HCT116 (cell line): ENCODE results near the gene ADAMTS16. TPM values are rescaled to one million over a fixed set of nuclear protein-coding genes. Genes with fewer than 3 reads are reported as not detected.

Experiments
- ATAC-seq: fragments of 200-7000 bp; cut with Tn5 transposase; 2 replicates; pipeline ENCODE4 v1.9.1; 2020; ENCODE audit warnings: mild to moderate bottlenecking, moderate library complexity
- BruUV-seq: library from RNA; stranded (reverse); fragments of 400-500 nt; replicated peaks from 2 replicates; lab custom pipeline; 2021; lab: Mats Ljungman, UMichigan
- CTCF ChIA-PET: fragments of 300-600 bp; sonication (Branson Sonifier 250); formaldehyde crosslinking; loops from one replicate; lab custom pipeline; 2021; ENCODE audit warnings: antibody characterized with exemption; lab: Charles Lee
- POLR2A ChIA-PET: fragments of 300-600, 350-600 bp; sonication (Branson Sonifier 250); formaldehyde crosslinking; loops from one replicate; lab custom pipeline; 2021; ENCODE audit warnings: antibody characterized with exemption; lab: Charles Lee
- RAD21 ChIA-PET, 2 experiments: fragments of 300-600 bp; sonication (Branson Sonifier 250); formaldehyde crosslinking; loops; one replicate each; lab custom pipeline; 2023; ENCODE audit warnings: low total read pairs in 2 of 2; ENCODE audit not compliant: uncharacterized antibody in 2 of 2, unreplicated experiment in 2 of 2, low non-redundant PET in 1 of 2; lab: Charles Lee
- DNase-seq: peaks from one replicate; pipeline ENCODE4 v3.0.0-alpha.2; 2010; ENCODE audit warnings: low read depth, low spot score
- H2AFZ ChIP-seq: fragments of 200-600 bp; shearing (Covaris generic), sonication (generic); 2 replicates; pipeline ENCODE4 v1.6.1; 2017; ENCODE audit warnings: low read depth, mixed run types, mixed read lengths, antibody characterized with exemption, low read length; ENCODE audit not compliant: poor library complexity, severe bottlenecking
- H3K27ac ChIP-seq: 2 replicates; pipeline ENCODE4 v1.5.1; 2012; ENCODE audit warnings: low read depth, low read length
- H3K27me3 ChIP-seq: fragments of 200-600 bp; sonication (generic); 2 replicates; pipeline ENCODE4 v1.6.1; 2016; ENCODE audit warnings: mixed run types, low read length, mixed read lengths; ENCODE audit not compliant: insufficient read depth
- H3K36me3 ChIP-seq, 2 experiments: fragments of 200-500 bp in 1 of 2; fragments of 200-600 bp in 1 of 2; sonication (Bioruptor generic) in 1 of 2; sonication (generic) in 1 of 2; 2 replicates each; pipeline versions ENCODE4 v1.5.1 to v1.6.1; 2014 to 2016; ENCODE audit warnings: low read length in 2 of 2, inconsistent platforms in 1 of 2, mixed read lengths in 1 of 2, mixed run types in 1 of 2; ENCODE audit not compliant: insufficient read depth in 2 of 2, control insufficient read depth in 1 of 2
- H3K4me1 ChIP-seq, 2 experiments: fragments of 200-600 bp in 1 of 2; sonication (generic) in 1 of 2; 2 replicates each; pipeline versions ENCODE4 v1.5.1 to v1.6.1; 2012 to 2017; ENCODE audit warnings: low read length in 2 of 2, inconsistent platforms in 1 of 2, mild to moderate bottlenecking in 1 of 2, mixed read lengths in 1 of 2, mixed run types in 1 of 2, moderate library complexity in 1 of 2; ENCODE audit not compliant: insufficient read depth in 2 of 2, control insufficient read depth in 1 of 2
- H3K4me2 ChIP-seq: fragments of 200-600 bp; sonication (generic); 2 replicates; pipeline ENCODE4 v1.6.1; 2017; ENCODE audit warnings: mixed run types, low read length, mixed read lengths
- H3K4me3 ChIP-seq, 2 experiments: fragments of 200-600 bp in 1 of 2; sonication (generic) in 1 of 2; replicated peaks in 1 of 2; 2 replicates each; pipeline ENCODE4 v1.5.1; 2011 to 2016; ENCODE audit warnings: low read length in 2 of 2, control low read depth in 1 of 2, low read depth in 1 of 2, mild to moderate bottlenecking in 1 of 2, mixed read lengths in 1 of 2, mixed run types in 1 of 2
- H3K79me2 ChIP-seq: fragments of 200-600 bp; sonication (generic); 2 replicates; pipeline ENCODE4 v1.6.1; 2017; ENCODE audit warnings: mild to moderate bottlenecking, mixed run types, low read length, moderate library complexity, mixed read lengths; ENCODE audit not compliant: insufficient read depth
- H3K9ac ChIP-seq: fragments of 200-600 bp; sonication (generic); 2 replicates; pipeline ENCODE4 v1.6.1; 2016; ENCODE audit warnings: low read length, mixed read lengths
- H3K9me2 ChIP-seq: fragments of 200-600 bp; sonication (generic), shearing (Covaris generic); 2 replicates; pipeline ENCODE4 v1.6.1; 2017; ENCODE audit warnings: mixed run types, mild to moderate bottlenecking, moderate library complexity; ENCODE audit not compliant: insufficient read depth
- H3K9me3 ChIP-seq, 2 experiments: fragments of 200-500 bp in 1 of 2; fragments of 200-600 bp in 1 of 2; sonication (Bioruptor generic) in 1 of 2; sonication (generic) in 1 of 2; 2 replicates each; pipeline ENCODE4 v1.6.1; 2014 to 2017; ENCODE audit warnings: low read length in 2 of 2, mixed read lengths in 2 of 2, inconsistent platforms in 1 of 2, low read depth in 1 of 2, mild to moderate bottlenecking in 1 of 2, mixed run types in 1 of 2, moderate library complexity in 1 of 2; ENCODE audit not compliant: control insufficient read depth in 1 of 2, insufficient read depth in 1 of 2
- H4K20me1 ChIP-seq: fragments of 200-600 bp; sonication (generic), shearing (Covaris generic); 2 replicates; pipeline ENCODE4 v1.6.1; 2017; ENCODE audit warnings: mixed run types, mild to moderate bottlenecking, moderate library complexity; ENCODE audit not compliant: insufficient read depth
- EGR1 ChIP-seq: IDR thresholded peaks from 2 replicates; pipeline ENCODE4 v1.6.1; 2012; ENCODE audit warnings: low read depth
- ELF1 ChIP-seq: IDR thresholded peaks from 2 replicates; pipeline ENCODE4 v1.6.1; 2012; ENCODE audit warnings: low read depth, borderline replicate concordance
- EZH2 ChIP-seq: fragments of 200-600 bp; sonication (generic); IDR thresholded peaks from 2 replicates; pipeline ENCODE4 v1.6.1; 2017; ENCODE audit warnings: antibody characterized with exemption, mixed run types
- POLR2AphosphoS5 ChIP-seq: IDR thresholded peaks from 2 replicates; pipeline ENCODE4 v1.6.1; 2011; ENCODE audit warnings: mild to moderate bottlenecking, low read depth, low read length, moderate library complexity
- ZFX ChIP-seq: fragments of 450-650 bp; IDR thresholded peaks from 2 replicates; pipeline ENCODE4 v1.6.1; 2017
- intact Hi-C: fragments of 100-400 bp; cut with micrococcal nuclease; formaldehyde crosslinking; loops from 2 replicates; pipeline ENCODE4 v1.10.0; 2022
- total RNA-seq: library from RNA; stranded (reverse); gene quantifications from one replicate; pipeline ENCODE4 v1.2.1, GENCODE V29; 2021; ENCODE audit not compliant: unreplicated experiment
- TF ChIP-seq, protein P1 (sequence below), 3 experiments: fragments of 200-600 bp in 1 of 3; sonication (generic) in 1 of 3; IDR thresholded peaks in 2 of 3; conservative IDR thresholded peaks in 1 of 3; 2 replicates each; pipeline ENCODE4 v1.5.1; 2012 to 2017; ENCODE audit warnings: low read depth in 2 of 3, low read length in 2 of 3, antibody characterized with exemption in 1 of 3, borderline replicate concordance in 1 of 3, control low read depth in 1 of 3, mild to moderate bottlenecking in 1 of 3, mixed read lengths in 1 of 3, mixed run types in 1 of 3, moderate library complexity in 1 of 3; ENCODE audit not compliant: insufficient read depth in 1 of 3
- TF ChIP-seq, protein P2 (sequence below): IDR thresholded peaks from 2 replicates; pipeline ENCODE4 v1.6.1; 2011; ENCODE audit warnings: mild to moderate bottlenecking, low read length, moderate library complexity; ENCODE audit not compliant: insufficient replicate concordance; ENCODE audit errors: extremely low read depth

The ADAMTS16 gene
- total RNA-seq, 1 experiment from 2014 or later: 2.4 TPM

DNA sequence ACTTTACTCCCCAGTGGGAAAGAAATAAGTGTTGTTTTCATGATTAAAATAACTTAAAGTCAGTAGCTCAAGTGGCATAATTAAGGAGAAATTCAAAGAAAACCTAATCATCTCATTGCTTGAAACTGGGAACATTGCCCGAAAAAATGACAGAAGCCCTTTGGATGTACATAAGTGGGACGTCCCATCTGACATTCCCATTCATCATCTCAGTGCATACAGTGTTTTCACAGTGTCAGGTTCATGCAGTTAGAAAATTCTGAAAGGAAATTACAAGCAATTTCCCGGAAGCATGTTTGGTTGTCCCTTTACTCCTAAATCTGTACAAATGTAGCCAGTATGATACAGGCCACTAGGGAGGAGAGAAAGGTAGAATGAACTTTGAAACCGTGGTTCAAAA is 95.6 kb downstream of the ADAMTS16 start:
- Histone ChIP-seq H3K36me3 (no peaks in the 10 kb centered on the region), H2AFZ (no peak overlapping the region), H3K27me3 (no peaks in the 10 kb centered on the region), H3K9me2 (no peaks in the 10 kb centered on the region), H3K4me1 (no peaks in the 10 kb centered on the region; a peak in 1 of 4 replicates), H3K9ac (no peak overlapping the region), H3K79me2 (no peaks in the 10 kb centered on the region), H3K9me3 (no peaks in the 10 kb centered on the region), H3K27ac (no peak overlapping the region), H3K4me2 (no peak overlapping the region), H3K4me3 (no peak overlapping the region), H4K20me1 (no peaks in the 10 kb centered on the region)
- no TSS peak for BruUV-seq
- ChIA-PET POLR2A (no interaction called here), RAD21 (no interaction called here), CTCF (no interaction called here)
- ATAC-seq (no peak), DNase-seq (no peak)
- intact Hi-C loops: no loop called here
- TF ChIP-seq, protein P1, sequence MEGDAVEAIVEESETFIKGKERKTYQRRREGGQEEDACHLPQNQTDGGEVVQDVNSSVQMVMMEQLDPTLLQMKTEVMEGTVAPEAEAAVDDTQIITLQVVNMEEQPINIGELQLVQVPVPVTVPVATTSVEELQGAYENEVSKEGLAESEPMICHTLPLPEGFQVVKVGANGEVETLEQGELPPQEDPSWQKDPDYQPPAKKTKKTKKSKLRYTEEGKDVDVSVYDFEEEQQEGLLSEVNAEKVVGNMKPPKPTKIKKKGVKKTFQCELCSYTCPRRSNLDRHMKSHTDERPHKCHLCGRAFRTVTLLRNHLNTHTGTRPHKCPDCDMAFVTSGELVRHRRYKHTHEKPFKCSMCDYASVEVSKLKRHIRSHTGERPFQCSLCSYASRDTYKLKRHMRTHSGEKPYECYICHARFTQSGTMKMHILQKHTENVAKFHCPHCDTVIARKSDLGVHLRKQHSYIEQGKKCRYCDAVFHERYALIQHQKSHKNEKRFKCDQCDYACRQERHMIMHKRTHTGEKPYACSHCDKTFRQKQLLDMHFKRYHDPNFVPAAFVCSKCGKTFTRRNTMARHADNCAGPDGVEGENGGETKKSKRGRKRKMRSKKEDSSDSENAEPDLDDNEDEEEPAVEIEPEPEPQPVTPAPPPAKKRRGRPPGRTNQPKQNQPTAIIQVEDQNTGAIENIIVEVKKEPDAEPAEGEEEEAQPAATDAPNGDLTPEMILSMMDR (IDR thresholded peaks at IDR 0.05 in 2 of 3, conservative IDR thresholded peaks at IDR 0.05 in 1 of 3; ENCODE audit: borderline replicate concordance in 1 of 3, insufficient read depth in 1 of 3, low read depth in 2 of 3, low read length in 2 of 3): no peak
- TF ChIP-seq ZFX (no peak), EGR1 (no peak), ELF1 (no peak), EZH2 (no peak), POLR2AphosphoS5 (no peak)
- TF ChIP-seq, protein P2, sequence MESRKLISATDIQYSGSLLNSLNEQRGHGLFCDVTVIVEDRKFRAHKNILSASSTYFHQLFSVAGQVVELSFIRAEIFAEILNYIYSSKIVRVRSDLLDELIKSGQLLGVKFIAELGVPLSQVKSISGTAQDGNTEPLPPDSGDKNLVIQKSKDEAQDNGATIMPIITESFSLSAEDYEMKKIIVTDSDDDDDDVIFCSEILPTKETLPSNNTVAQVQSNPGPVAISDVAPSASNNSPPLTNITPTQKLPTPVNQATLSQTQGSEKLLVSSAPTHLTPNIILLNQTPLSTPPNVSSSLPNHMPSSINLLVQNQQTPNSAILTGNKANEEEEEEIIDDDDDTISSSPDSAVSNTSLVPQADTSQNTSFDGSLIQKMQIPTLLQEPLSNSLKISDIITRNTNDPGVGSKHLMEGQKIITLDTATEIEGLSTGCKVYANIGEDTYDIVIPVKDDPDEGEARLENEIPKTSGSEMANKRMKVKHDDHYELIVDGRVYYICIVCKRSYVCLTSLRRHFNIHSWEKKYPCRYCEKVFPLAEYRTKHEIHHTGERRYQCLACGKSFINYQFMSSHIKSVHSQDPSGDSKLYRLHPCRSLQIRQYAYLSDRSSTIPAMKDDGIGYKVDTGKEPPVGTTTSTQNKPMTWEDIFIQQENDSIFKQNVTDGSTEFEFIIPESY: no peak
